ENCODE results near the gene HPSE.

DNA sequence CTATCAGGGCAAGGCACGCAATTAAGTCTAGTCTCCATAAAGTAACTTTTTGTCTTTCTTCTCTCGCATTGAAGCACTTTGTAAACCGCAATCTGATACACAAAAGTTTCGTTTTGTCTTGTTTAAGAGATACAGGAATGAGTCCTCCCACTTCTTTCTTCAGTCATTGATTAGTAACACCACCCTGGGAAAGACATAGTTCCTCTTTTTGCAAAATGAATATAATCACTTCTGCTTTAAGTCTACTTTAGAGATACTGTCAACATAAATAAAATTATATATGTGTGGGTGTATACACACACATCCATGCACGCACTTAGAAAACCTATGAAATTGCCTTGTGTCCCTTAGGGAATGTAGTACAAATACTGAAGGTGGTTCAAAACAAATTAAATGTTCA is 61.7 kb downstream of the HPSE start:
- TF ChIP-seq, protein P1, sequence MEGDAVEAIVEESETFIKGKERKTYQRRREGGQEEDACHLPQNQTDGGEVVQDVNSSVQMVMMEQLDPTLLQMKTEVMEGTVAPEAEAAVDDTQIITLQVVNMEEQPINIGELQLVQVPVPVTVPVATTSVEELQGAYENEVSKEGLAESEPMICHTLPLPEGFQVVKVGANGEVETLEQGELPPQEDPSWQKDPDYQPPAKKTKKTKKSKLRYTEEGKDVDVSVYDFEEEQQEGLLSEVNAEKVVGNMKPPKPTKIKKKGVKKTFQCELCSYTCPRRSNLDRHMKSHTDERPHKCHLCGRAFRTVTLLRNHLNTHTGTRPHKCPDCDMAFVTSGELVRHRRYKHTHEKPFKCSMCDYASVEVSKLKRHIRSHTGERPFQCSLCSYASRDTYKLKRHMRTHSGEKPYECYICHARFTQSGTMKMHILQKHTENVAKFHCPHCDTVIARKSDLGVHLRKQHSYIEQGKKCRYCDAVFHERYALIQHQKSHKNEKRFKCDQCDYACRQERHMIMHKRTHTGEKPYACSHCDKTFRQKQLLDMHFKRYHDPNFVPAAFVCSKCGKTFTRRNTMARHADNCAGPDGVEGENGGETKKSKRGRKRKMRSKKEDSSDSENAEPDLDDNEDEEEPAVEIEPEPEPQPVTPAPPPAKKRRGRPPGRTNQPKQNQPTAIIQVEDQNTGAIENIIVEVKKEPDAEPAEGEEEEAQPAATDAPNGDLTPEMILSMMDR (IDR thresholded peaks at IDR 0.05 in 2 of 3, conservative IDR thresholded peaks at IDR 0.05 in 1 of 3; ENCODE audit: borderline replicate concordance in 1 of 3, insufficient read depth in 1 of 3, low read depth in 2 of 3, low read length in 2 of 3), result no peak
- TF ChIP-seq RAD21 (IDR thresholded peaks at IDR 0.05; ENCODE audit: low read depth) (no peak), SIN3A (IDR thresholded peaks at IDR 0.05; ENCODE audit: low read depth) (no peak), POLR2A (IDR thresholded peaks at IDR 0.05; ENCODE audit: borderline replicate concordance, extremely low read depth, insufficient read depth, insufficient read length) (no peak), ZNF274 (IDR thresholded peaks at IDR 0.05; ENCODE audit: low read depth, low read length) (no peak), EZH2 (IDR thresholded peaks at IDR 0.05) (no peak), CEBPB (IDR thresholded peaks at IDR 0.05; ENCODE audit: low read depth) (no peak), SRF (IDR thresholded peaks at IDR 0.05; ENCODE audit: low read depth) (no peak), EZH2phosphoT487 (IDR thresholded peaks at IDR 0.05; ENCODE audit: borderline replicate concordance) (no peak), ELF1 (IDR thresholded peaks at IDR 0.05; ENCODE audit: borderline replicate concordance, low read depth) (no peak), FOSL1 (IDR thresholded peaks at IDR 0.05; ENCODE audit: low read depth) (no peak), POLR2AphosphoS5 (IDR thresholded peaks at IDR 0.05; ENCODE audit: low read depth, low read length) (no peak), EGR1 (IDR thresholded peaks at IDR 0.05; ENCODE audit: low read depth) (no peak)
- TF ChIP-seq, protein P2, sequence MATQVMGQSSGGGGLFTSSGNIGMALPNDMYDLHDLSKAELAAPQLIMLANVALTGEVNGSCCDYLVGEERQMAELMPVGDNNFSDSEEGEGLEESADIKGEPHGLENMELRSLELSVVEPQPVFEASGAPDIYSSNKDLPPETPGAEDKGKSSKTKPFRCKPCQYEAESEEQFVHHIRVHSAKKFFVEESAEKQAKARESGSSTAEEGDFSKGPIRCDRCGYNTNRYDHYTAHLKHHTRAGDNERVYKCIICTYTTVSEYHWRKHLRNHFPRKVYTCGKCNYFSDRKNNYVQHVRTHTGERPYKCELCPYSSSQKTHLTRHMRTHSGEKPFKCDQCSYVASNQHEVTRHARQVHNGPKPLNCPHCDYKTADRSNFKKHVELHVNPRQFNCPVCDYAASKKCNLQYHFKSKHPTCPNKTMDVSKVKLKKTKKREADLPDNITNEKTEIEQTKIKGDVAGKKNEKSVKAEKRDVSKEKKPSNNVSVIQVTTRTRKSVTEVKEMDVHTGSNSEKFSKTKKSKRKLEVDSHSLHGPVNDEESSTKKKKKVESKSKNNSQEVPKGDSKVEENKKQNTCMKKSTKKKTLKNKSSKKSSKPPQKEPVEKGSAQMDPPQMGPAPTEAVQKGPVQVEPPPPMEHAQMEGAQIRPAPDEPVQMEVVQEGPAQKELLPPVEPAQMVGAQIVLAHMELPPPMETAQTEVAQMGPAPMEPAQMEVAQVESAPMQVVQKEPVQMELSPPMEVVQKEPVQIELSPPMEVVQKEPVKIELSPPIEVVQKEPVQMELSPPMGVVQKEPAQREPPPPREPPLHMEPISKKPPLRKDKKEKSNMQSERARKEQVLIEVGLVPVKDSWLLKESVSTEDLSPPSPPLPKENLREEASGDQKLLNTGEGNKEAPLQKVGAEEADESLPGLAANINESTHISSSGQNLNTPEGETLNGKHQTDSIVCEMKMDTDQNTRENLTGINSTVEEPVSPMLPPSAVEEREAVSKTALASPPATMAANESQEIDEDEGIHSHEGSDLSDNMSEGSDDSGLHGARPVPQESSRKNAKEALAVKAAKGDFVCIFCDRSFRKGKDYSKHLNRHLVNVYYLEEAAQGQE (IDR thresholded peaks at IDR 0.05; ENCODE audit: low read depth), result no peak
